Measurements from ENCODE around the gene DENND4C.

DNA sequence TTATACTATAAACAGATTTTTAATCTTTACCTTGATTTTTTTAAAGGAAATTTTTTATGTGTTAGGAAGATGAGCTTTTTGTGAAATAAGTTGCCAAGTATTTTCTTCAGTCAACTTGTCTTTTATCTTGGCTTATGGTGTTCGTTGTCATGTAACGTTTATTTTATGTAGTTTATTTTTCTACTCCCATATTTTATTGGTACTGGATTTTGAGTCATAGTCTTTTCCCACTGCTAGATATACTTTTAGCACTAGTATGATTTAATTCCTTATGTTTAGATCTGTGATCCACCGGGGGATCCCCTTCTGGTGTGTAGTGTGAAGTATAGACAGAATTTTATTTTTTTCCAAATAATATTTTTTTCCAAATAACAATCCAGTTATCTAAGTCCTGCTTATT is 54.2 kb downstream of the DENND4C start:
- TF ChIP-seq, protein P1, sequence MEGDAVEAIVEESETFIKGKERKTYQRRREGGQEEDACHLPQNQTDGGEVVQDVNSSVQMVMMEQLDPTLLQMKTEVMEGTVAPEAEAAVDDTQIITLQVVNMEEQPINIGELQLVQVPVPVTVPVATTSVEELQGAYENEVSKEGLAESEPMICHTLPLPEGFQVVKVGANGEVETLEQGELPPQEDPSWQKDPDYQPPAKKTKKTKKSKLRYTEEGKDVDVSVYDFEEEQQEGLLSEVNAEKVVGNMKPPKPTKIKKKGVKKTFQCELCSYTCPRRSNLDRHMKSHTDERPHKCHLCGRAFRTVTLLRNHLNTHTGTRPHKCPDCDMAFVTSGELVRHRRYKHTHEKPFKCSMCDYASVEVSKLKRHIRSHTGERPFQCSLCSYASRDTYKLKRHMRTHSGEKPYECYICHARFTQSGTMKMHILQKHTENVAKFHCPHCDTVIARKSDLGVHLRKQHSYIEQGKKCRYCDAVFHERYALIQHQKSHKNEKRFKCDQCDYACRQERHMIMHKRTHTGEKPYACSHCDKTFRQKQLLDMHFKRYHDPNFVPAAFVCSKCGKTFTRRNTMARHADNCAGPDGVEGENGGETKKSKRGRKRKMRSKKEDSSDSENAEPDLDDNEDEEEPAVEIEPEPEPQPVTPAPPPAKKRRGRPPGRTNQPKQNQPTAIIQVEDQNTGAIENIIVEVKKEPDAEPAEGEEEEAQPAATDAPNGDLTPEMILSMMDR (conservative IDR thresholded peaks at IDR 0.05) = no peak
- no peak for TF ChIP-seq EZH2 (IDR thresholded peaks at IDR 0.05; ENCODE audit: low read depth)

All from PC-9 (cell line).